HepG2 (cell line): ENCODE data around the gene ZG16B. TPM values are rescaled to one million over a fixed set of nuclear protein-coding genes. Genes with fewer than 3 reads are reported as not detected.
A peak's percentile ranks its signal among the peaks of the same experiment; 100 is the strongest.

Source experiments
- KDM2A ChIP-seq: sonication (generic); formaldehyde crosslinking; IDR thresholded peaks from 2 replicates; pipeline ENCODE4 v1.4.0; 2020; ENCODE audit warnings: low read depth, missing genetic modification reagents, borderline replicate concordance
- KDM6A ChIP-seq: IDR thresholded peaks from 2 replicates; pipeline ENCODE4 v1.6.1; 2016; ENCODE audit warnings: low read depth
- KLF15 ChIP-seq: sonication (generic); formaldehyde crosslinking; IDR thresholded peaks from 2 replicates; pipeline ENCODE4 v1.8.1; 2023; ENCODE audit warnings: borderline replicate concordance, mild to moderate bottlenecking, inconsistent platforms, missing genetic modification reagents, mixed read lengths
- KLF16 ChIP-seq, 2 experiments: sonication (generic) in 1 of 2; formaldehyde crosslinking in 1 of 2; IDR thresholded peaks; 2 replicates each; pipeline versions ENCODE4 v1.6.1 to v1.8.0; 2016 to 2023; ENCODE audit warnings: missing genetic modification reagents in 2 of 2, missing compliant biosample characterization in 1 of 2
- MAFK ChIP-seq, 2 experiments: IDR thresholded peaks in 1 of 2; conservative IDR thresholded peaks in 1 of 2; 2 replicates each; pipeline ENCODE4 v1.6.1; 2011; ENCODE audit warnings: improper control_type of control experiment in 2 of 2, low read length in 2 of 2
- MED1 ChIP-seq: sonication (generic); formaldehyde crosslinking; IDR thresholded peaks from 2 replicates; pipeline ENCODE4 v1.4.0; 2020; ENCODE audit warnings: missing genetic modification reagents
- NBN ChIP-seq: fragments of 450-650 bp; conservative IDR thresholded peaks from 2 replicates; pipeline ENCODE4 v1.6.1; 2017
- ZBTB7B ChIP-seq: sonication (generic); formaldehyde crosslinking; IDR thresholded peaks from 2 replicates; pipeline ENCODE4 v1.4.0; 2020; ENCODE audit warnings: missing genetic modification reagents
- ZNF12 ChIP-seq: sonication (generic); formaldehyde crosslinking; IDR thresholded peaks from 2 replicates; pipeline ENCODE4 v1.5.0; 2020; ENCODE audit warnings: missing genetic modification reagents
- ZNF776 ChIP-seq: sonication (generic); formaldehyde crosslinking; IDR thresholded peaks from 2 replicates; pipeline ENCODE4 v1.4.0; 2020; ENCODE audit warnings: mild to moderate bottlenecking, missing genetic modification reagents
- polyA plus RNA-seq, 8 experiments: library from polyadenylated mRNA; depleted of rRNA in 3 of 8; stranded (reverse) in 7 of 8; unstranded in 1 of 8; fragments of >200 nt; fragmentation: Illumina TruSeq in 4 of 8; extraction: Trizol in 4 of 8; gene quantifications; 2 replicates each; pipeline versions ENCODE4 v1.2.1 to v1.2.3, GENCODE V29; 2011 to 2016; ENCODE audit warnings: low read depth in 4 of 8, missing spikeins in 1 of 8, mixed read lengths in 1 of 8; ENCODE audit not compliant: insufficient read depth in 1 of 8
- total RNA-seq, 5 experiments: library from RNA; depleted of rRNA; stranded (reverse); fragments of >200 nt; fragmentation: Illumina TruSeq; extraction: Trizol; gene quantifications; 2 replicates each; pipeline ENCODE4 v1.2.3, GENCODE V29; 2016; ENCODE audit warnings: low read depth in 1 of 5
- TF ChIP-seq, protein P1 (sequence below): sonication (generic); formaldehyde crosslinking; IDR thresholded peaks from 2 replicates; pipeline ENCODE4 v1.4.0; 2020; ENCODE audit warnings: mild to moderate bottlenecking, missing genetic modification reagents
- TF ChIP-seq, protein P2 (sequence below): sonication (generic); formaldehyde crosslinking; IDR thresholded peaks from 2 replicates; pipeline ENCODE4 v1.4.0; 2020; ENCODE audit warnings: mild to moderate bottlenecking, missing genetic modification reagents
- TF ChIP-seq, protein P3 (sequence below): sonication (generic); formaldehyde crosslinking; IDR thresholded peaks from 2 replicates; pipeline ENCODE4 v1.4.0; 2020; ENCODE audit warnings: missing genetic modification reagents
- TF ChIP-seq, protein P4 (sequence below): sonication (generic); formaldehyde crosslinking; IDR thresholded peaks from 2 replicates; pipeline ENCODE4 v1.9.0; 2021; ENCODE audit warnings: missing genetic modification reagents, borderline replicate concordance

The ZG16B gene
- total and polyA plus RNA-seq, 2 of the 13 experiments (the other 11 are each of a cell fraction or from before 2014, with no cell fraction given): 1.5 to 11.3 TPM

DNA sequence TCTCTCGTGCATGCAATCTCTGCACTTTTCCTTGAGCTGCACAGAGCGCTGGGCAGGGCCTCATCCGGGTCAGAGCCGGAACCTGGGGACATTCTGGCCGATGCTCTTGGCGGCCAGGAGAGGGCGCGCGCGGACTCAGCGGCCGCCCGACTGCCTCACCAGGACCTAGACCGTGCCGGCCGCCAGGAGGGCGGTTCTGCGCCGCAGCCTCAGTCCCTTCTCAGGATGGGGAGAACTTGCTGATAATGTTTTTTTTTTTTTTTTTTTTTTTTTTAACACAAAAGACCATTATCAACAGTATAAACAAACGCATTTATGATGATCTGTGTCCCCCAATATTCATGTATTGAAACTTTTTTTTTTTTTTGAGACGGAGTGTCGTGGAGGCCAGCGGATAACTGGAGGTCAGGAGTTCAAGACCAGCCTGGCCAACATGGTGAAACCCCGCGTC, 44.8 kb downstream of the ZG16B start (continued):
- TF ChIP-seq ZNF12: no peak
- peak; percentile 41; the same call in 1 of the 2 replicates for TF ChIP-seq MED1 (CRISPR knock-in tag)
- TF ChIP-seq, protein P1, sequence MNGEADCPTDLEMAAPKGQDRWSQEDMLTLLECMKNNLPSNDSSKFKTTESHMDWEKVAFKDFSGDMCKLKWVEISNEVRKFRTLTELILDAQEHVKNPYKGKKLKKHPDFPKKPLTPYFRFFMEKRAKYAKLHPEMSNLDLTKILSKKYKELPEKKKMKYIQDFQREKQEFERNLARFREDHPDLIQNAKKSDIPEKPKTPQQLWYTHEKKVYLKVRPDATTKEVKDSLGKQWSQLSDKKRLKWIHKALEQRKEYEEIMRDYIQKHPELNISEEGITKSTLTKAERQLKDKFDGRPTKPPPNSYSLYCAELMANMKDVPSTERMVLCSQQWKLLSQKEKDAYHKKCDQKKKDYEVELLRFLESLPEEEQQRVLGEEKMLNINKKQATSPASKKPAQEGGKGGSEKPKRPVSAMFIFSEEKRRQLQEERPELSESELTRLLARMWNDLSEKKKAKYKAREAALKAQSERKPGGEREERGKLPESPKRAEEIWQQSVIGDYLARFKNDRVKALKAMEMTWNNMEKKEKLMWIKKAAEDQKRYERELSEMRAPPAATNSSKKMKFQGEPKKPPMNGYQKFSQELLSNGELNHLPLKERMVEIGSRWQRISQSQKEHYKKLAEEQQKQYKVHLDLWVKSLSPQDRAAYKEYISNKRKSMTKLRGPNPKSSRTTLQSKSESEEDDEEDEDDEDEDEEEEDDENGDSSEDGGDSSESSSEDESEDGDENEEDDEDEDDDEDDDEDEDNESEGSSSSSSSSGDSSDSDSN: peak; percentile 34; the same call in 1 of the 2 replicates
- TF ChIP-seq, protein P2, sequence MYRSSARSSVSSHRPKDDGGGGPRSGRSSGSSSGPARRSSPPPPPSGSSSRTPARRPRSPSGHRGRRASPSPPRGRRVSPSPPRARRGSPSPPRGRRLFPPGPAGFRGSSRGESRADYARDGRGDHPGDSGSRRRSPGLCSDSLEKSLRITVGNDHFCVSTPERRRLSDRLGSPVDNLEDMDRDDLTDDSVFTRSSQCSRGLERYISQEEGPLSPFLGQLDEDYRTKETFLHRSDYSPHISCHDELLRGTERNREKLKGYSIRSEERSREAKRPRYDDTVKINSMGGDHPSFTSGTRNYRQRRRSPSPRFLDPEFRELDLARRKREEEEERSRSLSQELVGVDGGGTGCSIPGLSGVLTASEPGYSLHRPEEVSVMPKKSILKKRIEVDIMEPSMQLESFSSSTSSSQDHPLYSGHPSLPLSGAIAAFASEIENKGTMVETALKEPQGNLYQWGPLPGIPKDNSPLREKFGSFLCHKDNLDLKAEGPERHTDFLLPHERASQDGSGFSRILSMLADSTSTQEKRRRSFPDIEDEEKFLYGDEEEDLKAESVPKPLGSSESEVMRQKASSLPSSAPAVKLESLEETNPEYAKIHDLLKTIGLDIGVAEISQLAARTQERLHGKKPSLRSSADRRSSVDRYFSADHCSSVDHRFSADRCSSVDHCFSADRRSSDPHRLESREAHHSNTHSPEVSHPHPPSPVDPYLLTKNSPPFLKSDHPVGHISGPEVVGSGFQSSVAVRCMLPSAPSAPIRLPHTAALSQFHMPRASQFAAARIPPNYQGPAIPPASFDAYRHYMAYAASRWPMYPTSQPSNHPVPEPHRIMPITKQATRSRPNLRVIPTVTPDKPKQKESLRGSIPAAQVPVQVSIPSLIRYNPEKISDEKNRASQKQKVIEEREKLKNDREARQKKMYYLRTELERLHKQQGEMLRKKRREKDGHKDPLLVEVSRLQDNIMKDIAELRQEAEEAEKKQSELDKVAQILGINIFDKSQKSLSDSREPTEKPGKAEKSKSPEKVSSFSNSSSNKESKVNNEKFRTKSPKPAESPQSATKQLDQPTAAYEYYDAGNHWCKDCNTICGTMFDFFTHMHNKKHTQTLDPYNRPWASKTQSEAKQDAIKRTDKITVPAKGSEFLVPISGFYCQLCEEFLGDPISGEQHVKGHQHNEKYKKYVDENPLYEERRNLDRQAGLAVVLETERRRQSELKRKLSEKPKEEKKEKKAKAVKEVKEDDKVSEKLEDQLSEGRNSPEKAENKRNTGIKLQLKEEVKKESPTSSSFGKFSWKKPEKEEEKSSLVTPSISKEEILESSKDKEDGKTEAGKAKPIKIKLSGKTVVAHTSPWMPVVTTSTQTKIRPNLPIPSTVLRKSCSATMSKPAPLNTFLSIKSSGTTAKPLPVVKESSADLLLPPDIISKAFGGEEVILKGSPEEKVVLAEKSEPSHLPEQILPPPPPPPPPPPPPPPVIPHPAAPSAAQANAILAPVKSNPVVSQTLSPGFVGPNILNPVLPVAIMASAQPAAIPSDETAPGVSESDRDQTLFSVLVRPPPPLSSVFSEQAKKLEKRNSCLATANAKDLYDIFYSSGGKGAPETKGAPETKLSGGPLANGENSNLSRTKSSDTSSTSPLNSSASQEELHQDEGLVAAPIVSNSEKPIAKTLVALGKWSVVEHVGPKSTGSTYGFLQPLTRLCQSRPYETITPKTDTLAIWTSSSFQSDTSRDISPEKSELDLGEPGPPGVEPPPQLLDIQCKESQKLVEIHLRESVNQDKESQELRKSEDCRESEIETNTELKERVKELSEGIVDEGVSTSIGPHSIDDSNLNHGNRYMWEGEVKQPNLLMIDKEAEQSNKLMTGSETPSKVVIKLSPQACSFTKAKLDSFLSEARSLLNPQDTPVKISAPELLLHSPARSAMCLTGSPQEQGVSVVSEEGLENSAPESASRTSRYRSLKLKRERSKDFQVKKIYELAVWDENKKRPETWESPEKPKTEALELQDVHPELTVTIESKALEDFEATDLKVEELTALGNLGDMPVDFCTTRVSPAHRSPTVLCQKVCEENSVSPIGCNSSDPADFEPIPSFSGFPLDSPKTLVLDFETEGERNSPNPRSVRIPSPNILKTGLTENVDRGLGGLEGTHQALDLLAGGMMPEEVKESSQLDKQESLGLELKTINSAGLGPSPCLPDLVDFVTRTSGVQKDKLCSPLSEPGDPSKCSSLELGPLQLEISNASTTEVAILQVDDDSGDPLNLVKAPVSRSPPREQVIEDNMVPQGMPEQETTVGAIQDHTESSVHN (CRISPR knock-in tag): no peak
- no peak for TF ChIP-seq MAFK (conservative IDR thresholded peaks at IDR 0.05 in 1 of 2, IDR thresholded peaks at IDR 0.05 in 1 of 2; ENCODE audit: low read length in 2 of 2)
- TF ChIP-seq KDM2A: peak; percentile 87
- TF ChIP-seq ZNF776 (CRISPR knock-in tag): no peak
- no peak for TF ChIP-seq NBN
- TF ChIP-seq KLF15 (CRISPR knock-in tag): no peak
- no peak for TF ChIP-seq KDM6A (CRISPR knock-in tag)
- TF ChIP-seq ZBTB7B (CRISPR knock-in tag): peak; percentile 40; the same call in 1 of the 2 replicates
- 0 out of 4 replicates have a peak, but pooled peaks of 1 of the 2 experiments have one; percentile 54 for TF ChIP-seq KLF16 (CRISPR knock-in tag; IDR thresholded peaks at IDR 0.05)
- TF ChIP-seq, protein P3, sequence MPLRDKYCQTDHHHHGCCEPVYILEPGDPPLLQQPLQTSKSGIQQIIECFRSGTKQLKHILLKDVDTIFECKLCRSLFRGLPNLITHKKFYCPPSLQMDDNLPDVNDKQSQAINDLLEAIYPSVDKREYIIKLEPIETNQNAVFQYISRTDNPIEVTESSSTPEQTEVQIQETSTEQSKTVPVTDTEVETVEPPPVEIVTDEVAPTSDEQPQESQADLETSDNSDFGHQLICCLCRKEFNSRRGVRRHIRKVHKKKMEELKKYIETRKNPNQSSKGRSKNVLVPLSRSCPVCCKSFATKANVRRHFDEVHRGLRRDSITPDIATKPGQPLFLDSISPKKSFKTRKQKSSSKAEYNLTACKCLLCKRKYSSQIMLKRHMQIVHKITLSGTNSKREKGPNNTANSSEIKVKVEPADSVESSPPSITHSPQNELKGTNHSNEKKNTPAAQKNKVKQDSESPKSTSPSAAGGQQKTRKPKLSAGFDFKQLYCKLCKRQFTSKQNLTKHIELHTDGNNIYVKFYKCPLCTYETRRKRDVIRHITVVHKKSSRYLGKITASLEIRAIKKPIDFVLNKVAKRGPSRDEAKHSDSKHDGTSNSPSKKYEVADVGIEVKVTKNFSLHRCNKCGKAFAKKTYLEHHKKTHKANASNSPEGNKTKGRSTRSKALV (CRISPR knock-in tag): no peak
- TF ChIP-seq, protein P4, sequence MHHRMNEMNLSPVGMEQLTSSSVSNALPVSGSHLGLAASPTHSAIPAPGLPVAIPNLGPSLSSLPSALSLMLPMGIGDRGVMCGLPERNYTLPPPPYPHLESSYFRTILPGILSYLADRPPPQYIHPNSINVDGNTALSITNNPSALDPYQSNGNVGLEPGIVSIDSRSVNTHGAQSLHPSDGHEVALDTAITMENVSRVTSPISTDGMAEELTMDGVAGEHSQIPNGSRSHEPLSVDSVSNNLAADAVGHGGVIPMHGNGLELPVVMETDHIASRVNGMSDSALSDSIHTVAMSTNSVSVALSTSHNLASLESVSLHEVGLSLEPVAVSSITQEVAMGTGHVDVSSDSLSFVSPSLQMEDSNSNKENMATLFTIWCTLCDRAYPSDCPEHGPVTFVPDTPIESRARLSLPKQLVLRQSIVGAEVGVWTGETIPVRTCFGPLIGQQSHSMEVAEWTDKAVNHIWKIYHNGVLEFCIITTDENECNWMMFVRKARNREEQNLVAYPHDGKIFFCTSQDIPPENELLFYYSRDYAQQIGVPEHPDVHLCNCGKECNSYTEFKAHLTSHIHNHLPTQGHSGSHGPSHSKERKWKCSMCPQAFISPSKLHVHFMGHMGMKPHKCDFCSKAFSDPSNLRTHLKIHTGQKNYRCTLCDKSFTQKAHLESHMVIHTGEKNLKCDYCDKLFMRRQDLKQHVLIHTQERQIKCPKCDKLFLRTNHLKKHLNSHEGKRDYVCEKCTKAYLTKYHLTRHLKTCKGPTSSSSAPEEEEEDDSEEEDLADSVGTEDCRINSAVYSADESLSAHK (CRISPR knock-in tag): no peak
